Psoas muscle (tissue), 8 donors: ENCODE results near the gene KCTD18. TPM values are rescaled to one million over a fixed set of nuclear protein-coding genes. Genes with fewer than 3 reads are reported as not detected.
A peak's percentile ranks its signal among the peaks of the same experiment; 100 is the strongest.

Source experiments
- ATAC-seq, 4 donors: fragments of 200-7000 bp; cut with Tn5 transposase; one replicate each; pipeline ENCODE4 v1.9.1; 2020; ENCODE audit warnings: moderate library complexity in 3 of 4, mild to moderate bottlenecking in 2 of 4
- DNase-seq, 2 donors: peaks; one replicate each; pipeline ENCODE4 v3.0.0-alpha.2; 2020
- H3K27ac ChIP-seq: fragments of 200-600 bp; one replicate; pipeline ENCODE4 v1.8.0; 2022
- H3K27me3 ChIP-seq, 3 donors: fragments of 200-600 bp in 1 of 3; one replicate each; pipeline versions ENCODE4 v1.6.1 to v1.8.0; 2013 to 2022; ENCODE audit warnings: low read length in 2 of 3, mild to moderate bottlenecking in 2 of 3, moderate library complexity in 1 of 3; ENCODE audit not compliant: insufficient read depth in 3 of 3
- H3K36me3 ChIP-seq, 2 donors: fragments of 200-600 bp in 1 of 2; one replicate each; pipeline versions ENCODE4 v1.6.1 to v1.8.0; 2013 to 2022; ENCODE audit warnings: low read depth in 1 of 2, mild to moderate bottlenecking in 1 of 2, moderate library complexity in 1 of 2; ENCODE audit not compliant: insufficient read depth in 1 of 2
- H3K4me1 ChIP-seq: fragments of 200-600 bp; one replicate; pipeline ENCODE4 v1.8.0; 2022
- H3K4me3 ChIP-seq: fragments of 200-600 bp; one replicate; pipeline ENCODE4 v1.8.0; 2022; ENCODE audit warnings: mild to moderate bottlenecking
- H3K9me3 ChIP-seq: fragments of 200-600 bp; one replicate; pipeline ENCODE4 v1.8.0; 2022
- CTCF ChIP-seq: fragments of 200-600 bp; IDR thresholded peaks from one replicate; pipeline ENCODE4 v1.8.0; 2022; ENCODE audit warnings: antibody characterized with exemption
- WGBS, 3 donors: extraction: QIAGEN DNeasy Blood & Tissue Kit; methylation state at CpG; one replicate each; pipeline versions ENCODE4 v1.1.6 to v1.1.7; 2013; 5-methylcytosine and 5-hydroxymethylcytosine counted together
- intact Hi-C, 2 donors: fragments of 100-400 bp; cut with DNase I; formaldehyde crosslinking; loops; one replicate each; pipeline versions ENCODE4 v1.11.0 to v1.14.2; 2022
- polyA plus RNA-seq, 3 donors: library from polyadenylated mRNA; stranded (reverse); fragments of 200-250 nt; gene quantifications; one replicate each; pipeline ENCODE4 v1.2.3, GENCODE V29; 2013
- total RNA-seq, 4 donors: library from RNA; stranded (reverse); fragmentation: NEBNext Ultra II Directional in 2 of 4; extraction: Animal tissue kit (Norgen Biotek cat#: 25700) in 2 of 4; gene quantifications; one replicate each; pipeline versions ENCODE4 v1.2.1 to v1.2.4, GENCODE V29; 2021 to 2023
- donor health status: healthy with polysubstance abuse.
- donor health status: DM: no; HTN: no; CAD: no; lungs with moderate emphysema.
- donor health status: Bipolar disorder and iron deficiency.
- donor health status: healthy.
- donor health status: DM: yes; HTN: yes; CAD: no.
- donor health status: DM: no; HTN: no; CAD: no.
- donor health status: DM: no; HTN: no; CAD: no.
- donor health status: DM: yes; HTN: yes; CAD: no.

The KCTD18 gene
- total and polyA plus RNA-seq, 7 donors, result 7.1 to 24.0 (median 10.3) TPM

GRCh38 chr2:200456567-200456966 lies 53.3 kb downstream of the KCTD18 start:
- peaks cover 21% of the 10 kb centered on the region for H3K4me1 ChIP-seq
- DNase-seq (no peak), ATAC-seq (no peak)
- H3K9me3 ChIP-seq, result no peaks in the 10 kb centered on the region
- H3K27me3 ChIP-seq, result no peaks in the 10 kb centered on the region
- TF ChIP-seq CTCF, result no peak
- no peak overlapping the region for H3K27ac ChIP-seq
- 60 to 64% (median 62%) methylated on average over 2 of the region's 2 CpGs for WGBS, 3 donors
- no peak overlapping the region for H3K4me3 ChIP-seq
- H3K36me3 ChIP-seq, result peaks cover 0 to 14% of the 10 kb centered on the region in 2 donors
- intact Hi-C loops, result loop anchor here in 1 of 2 donors (10.0 kb wide), 1 partner anchor 152 kb away; the partner anchor contains the start of gene SPATS2L

- WGBS, 3 donors, result 30 to 45% (median 33%) methylated on average over 4 of the region's 4 CpGs
- DNase-seq (no peak), ATAC-seq (peak; percentile 13 to 56 (median 28))
- intact Hi-C loops, result loop anchor here in 1 of 2 donors (10.0 kb wide), 1 partner anchor 151 kb away; the partner anchor contains the start of gene SPATS2L
- no peak for TF ChIP-seq CTCF
- Histone ChIP-seq H3K4me1 (peaks cover 21% of the 10 kb centered on the region), H3K27ac (no peak overlapping the region), H3K27me3 (no peaks in the 10 kb centered on the region), H3K4me3 (no peak overlapping the region), H3K9me3 (no peaks in the 10 kb centered on the region), H3K36me3 (peaks cover 0 to 9% of the 10 kb centered on the region in 2 donors)
Observed at GRCh38 chr2:200455958-200456421, 53.9 kb downstream of the KCTD18 start.

GRCh38 chr2:200454927-200455801 lies 54.7 kb downstream of the KCTD18 start:
- peak; percentile 94 to 98 (median 96) for ATAC-seq
- no peak for DNase-seq
- Histone ChIP-seq H3K36me3 (peaks cover 0 to under 1% of the 10 kb centered on the region in 2 donors), H3K4me3 (no peak overlapping the region), H3K27me3 (no peaks in the 10 kb centered on the region), H3K4me1 (peaks cover 21% of the 10 kb centered on the region), H3K9me3 (no peaks in the 10 kb centered on the region), H3K27ac (no peak overlapping the region)
- no peak for TF ChIP-seq CTCF
- intact Hi-C loops, result loop anchor here in 1 of 2 donors (10.0 kb wide), 1 partner anchor 150 kb away; the partner anchor contains the start of gene SPATS2L
- WGBS, 3 donors, result 35 to 42% (median 40%) methylated on average over 4 of the region's 4 CpGs

- intact Hi-C loops, result loop anchor here in 1 of 2 donors (10.0 kb wide), 1 partner anchor 149 kb away; the partner anchor contains the start of gene SPATS2L
- H3K27ac ChIP-seq, result no peak overlapping the region
- H3K4me1 ChIP-seq, result peaks cover 21% of the 10 kb centered on the region
- no peak overlapping the region for H3K4me3 ChIP-seq
- ATAC-seq (no peak), DNase-seq (no peak)
- no peaks in the 10 kb centered on the region for H3K9me3 ChIP-seq
- no peaks in the 10 kb centered on the region for H3K36me3 ChIP-seq
- 74 to 95% (median 78%) methylated on average over 5 of the region's 5 CpGs for WGBS, 3 donors
- no peaks in the 10 kb centered on the region for H3K27me3 ChIP-seq
- no peak for TF ChIP-seq CTCF
Observed at GRCh38 chr2:200453853-200454534, 55.9 kb downstream of the KCTD18 start.
